ENCODE data around the gene KIF5A.
"Not testable (repeated sequence)": the region's sequence is repeated elsewhere in the genome, so short reads cannot be mapped to it uniquely, and the experiment has no call there.

KIF5A gene

DNA sequence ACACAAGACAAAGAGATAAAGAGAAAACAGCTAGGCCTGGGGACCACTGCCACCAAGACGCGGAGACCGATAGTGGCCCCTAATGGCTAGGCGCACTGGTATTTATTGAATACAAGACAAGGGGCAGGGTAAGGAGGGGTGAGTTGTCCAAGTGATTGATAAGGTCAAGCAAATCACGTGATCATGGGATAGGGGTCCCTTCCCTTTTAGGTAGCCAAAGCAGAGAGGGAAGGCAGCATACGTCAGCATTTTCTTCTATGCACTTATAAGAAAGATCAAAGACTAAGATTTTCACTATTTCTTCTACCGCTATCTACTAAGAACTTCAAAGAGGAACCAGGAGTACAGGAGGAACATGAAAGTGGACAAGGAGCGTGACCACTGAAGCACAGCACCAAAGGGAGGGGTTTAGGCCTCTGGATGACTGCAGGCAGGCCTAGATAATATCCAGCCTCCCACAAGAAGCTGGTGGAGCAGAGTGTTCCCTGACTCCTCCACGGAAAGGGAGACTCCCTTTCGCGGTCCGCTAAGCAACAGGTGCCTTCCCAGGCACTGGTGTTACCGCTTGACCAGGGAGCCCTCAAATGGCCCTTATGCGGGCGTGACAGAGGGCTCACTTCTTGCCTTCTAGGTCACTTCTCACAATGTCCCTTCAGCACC, 39.2 kb downstream of the KIF5A start:
- H3K4me1 ChIP-seq (ENCODE audit: control insufficient read depth, insufficient read depth, low read length), result peaks cover 12% of the 10 kb centered on the region
- not testable (repeated sequence) for H3K27me3 ChIP-seq (ENCODE audit: control insufficient read depth, insufficient read depth, low read length); H3K27ac ChIP-seq (ENCODE audit: low read depth, low read length); H3K36me3 ChIP-seq (ENCODE audit: control insufficient read depth, insufficient read depth, low read length); H3K9ac ChIP-seq (ENCODE audit: low read depth, low read length); H3K9me3 ChIP-seq (ENCODE audit: control insufficient read depth, insufficient read depth, low read length); H3K4me3 ChIP-seq (ENCODE audit: low read depth, low read length)

DNA sequence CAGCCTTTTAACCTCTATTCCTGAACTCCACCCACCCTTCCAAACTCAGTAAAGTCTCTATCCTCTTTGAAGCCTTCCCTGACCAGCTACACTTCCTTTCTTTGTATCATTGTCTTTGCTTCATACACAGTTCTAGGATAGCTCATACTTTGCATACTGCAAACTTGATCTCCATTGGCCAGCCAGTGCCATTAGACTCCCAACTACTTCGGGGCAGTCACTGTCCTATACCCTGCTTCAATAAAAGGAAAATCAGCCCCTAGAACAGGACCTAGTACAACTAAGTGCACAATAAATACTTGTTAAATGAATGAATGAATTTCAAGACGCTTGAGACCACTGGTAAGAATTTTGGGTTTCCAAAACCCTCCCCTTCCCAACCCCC, 40.6 kb downstream of the KIF5A start:
- peaks cover 5% of the 10 kb centered on the region for H3K36me3 ChIP-seq (ENCODE audit: control insufficient read depth, insufficient read depth, low read length)
- H3K4me3 ChIP-seq (ENCODE audit: low read depth, low read length), result peak overlapping the region; percentile 96
- peak overlapping the region; percentile 88 for H3K27ac ChIP-seq (ENCODE audit: low read depth, low read length)
- no peaks in the 10 kb centered on the region for H3K9me3 ChIP-seq (ENCODE audit: control insufficient read depth, insufficient read depth, low read length)
- peaks cover 2% of the 10 kb centered on the region; the same call in 1 of the 2 replicates for H3K27me3 ChIP-seq (ENCODE audit: control insufficient read depth, insufficient read depth, low read length)
- peaks cover 12% of the 10 kb centered on the region for H3K4me1 ChIP-seq (ENCODE audit: control insufficient read depth, insufficient read depth, low read length)
- peak overlapping the region; percentile 72 for H3K9ac ChIP-seq (ENCODE audit: low read depth, low read length)

GRCh38 chr12:57590864-57591781, 41.3 kb downstream of the KIF5A start, which contains the start of gene PIP4K2C:
PIP4K2C (plus strand) TSS chr12:57591192; CDS start chr12:57591290, 98 bp downstream.
- peaks cover 10% of the 10 kb centered on the region for H3K36me3 ChIP-seq (ENCODE audit: control insufficient read depth, insufficient read depth, low read length)
- peaks cover 2% of the 10 kb centered on the region; the same call in 1 of the 2 replicates for H3K27me3 ChIP-seq (ENCODE audit: control insufficient read depth, insufficient read depth, low read length)
- peak within 1 kb of the TSS; percentile 88 for H3K27ac ChIP-seq (ENCODE audit: low read depth, low read length)
- peak within 1 kb of the TSS; percentile 96 for H3K4me3 ChIP-seq (ENCODE audit: low read depth, low read length)
- H3K9me3 ChIP-seq (ENCODE audit: control insufficient read depth, insufficient read depth, low read length), result no peaks in the 10 kb centered on the region
- peak within 1 kb of the TSS; percentile 72 for H3K9ac ChIP-seq (ENCODE audit: low read depth, low read length)
- H3K4me1 ChIP-seq (ENCODE audit: control insufficient read depth, insufficient read depth, low read length), result peaks cover 12% of the 10 kb centered on the region

- Histone ChIP-seq H3K9ac (ENCODE audit: low read depth, low read length) (no peak overlapping the region), H3K36me3 (ENCODE audit: control insufficient read depth, insufficient read depth, low read length) (peaks cover 15% of the 10 kb centered on the region), H3K27ac (ENCODE audit: low read depth, low read length) (no peak overlapping the region), H3K27me3 (ENCODE audit: control insufficient read depth, insufficient read depth, low read length) (peaks cover 2% of the 10 kb centered on the region; the same call in 1 of the 2 replicates), H3K4me1 (ENCODE audit: control insufficient read depth, insufficient read depth, low read length) (peaks cover 12% of the 10 kb centered on the region), H3K4me3 (ENCODE audit: low read depth, low read length) (peak overlapping the region; percentile 96), H3K9me3 (ENCODE audit: control insufficient read depth, insufficient read depth, low read length) (no peaks in the 10 kb centered on the region)
These were observed 42.0 kb downstream of the KIF5A start for GRCh38 chr12:57591782-57592325.

DNA sequence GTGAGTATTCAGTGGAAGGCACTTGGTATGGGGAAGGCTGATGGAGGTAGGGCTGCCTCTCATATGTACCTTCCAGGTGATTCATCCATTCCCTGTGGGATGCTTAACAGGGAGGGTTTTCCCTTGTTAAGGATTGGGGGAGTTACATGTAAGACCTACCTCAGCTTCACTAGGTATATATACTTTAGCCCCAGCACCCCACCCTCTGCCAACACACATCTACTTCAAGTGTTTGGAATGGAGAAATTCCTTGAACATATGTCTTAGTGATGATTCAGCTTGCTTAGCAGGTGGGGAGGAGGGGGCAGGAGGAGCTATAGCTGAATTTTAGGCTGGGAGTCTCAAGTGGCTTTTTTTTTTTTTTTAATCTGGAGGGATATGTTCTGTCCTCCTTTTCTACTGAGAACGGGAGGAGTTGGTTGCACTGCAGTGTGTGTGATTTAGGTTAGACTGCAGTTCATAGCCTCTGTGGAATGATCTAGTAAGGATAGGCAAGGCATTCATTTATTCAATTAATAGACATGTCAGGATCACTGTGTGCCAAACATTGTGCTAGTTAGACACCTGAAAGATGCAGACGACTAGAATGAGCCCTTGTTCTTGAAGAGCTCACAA, 42.8 kb downstream of the KIF5A start:
- H3K36me3 ChIP-seq (ENCODE audit: control insufficient read depth, insufficient read depth, low read length), result peaks cover 23% of the 10 kb centered on the region
- peaks cover 2% of the 10 kb centered on the region; the same call in 1 of the 2 replicates for H3K27me3 ChIP-seq (ENCODE audit: control insufficient read depth, insufficient read depth, low read length)
- H3K9me3 ChIP-seq (ENCODE audit: control insufficient read depth, insufficient read depth, low read length), result no peaks in the 10 kb centered on the region
- H3K4me1 ChIP-seq (ENCODE audit: control insufficient read depth, insufficient read depth, low read length), result peaks cover 12% of the 10 kb centered on the region
- H3K9ac ChIP-seq (ENCODE audit: low read depth, low read length), result no peak overlapping the region
- H3K4me3 ChIP-seq (ENCODE audit: low read depth, low read length), result 0 out of 2 replicates have a peak overlapping the region, but pooled peaks have one; percentile 96
- H3K27ac ChIP-seq (ENCODE audit: low read depth, low read length), result no peak overlapping the region

- no peak overlapping the region for H3K27ac ChIP-seq (ENCODE audit: low read depth, low read length)
- no peaks in the 10 kb centered on the region for H3K9me3 ChIP-seq (ENCODE audit: control insufficient read depth, insufficient read depth, low read length)
- H3K27me3 ChIP-seq (ENCODE audit: control insufficient read depth, insufficient read depth, low read length), result no peaks in the 10 kb centered on the region; the same call in 1 of the 2 replicates
- no peak overlapping the region for H3K9ac ChIP-seq (ENCODE audit: low read depth, low read length)
- peaks cover 26% of the 10 kb centered on the region for H3K36me3 ChIP-seq (ENCODE audit: control insufficient read depth, insufficient read depth, low read length)
- H3K4me1 ChIP-seq (ENCODE audit: control insufficient read depth, insufficient read depth, low read length), result peaks cover 12% of the 10 kb centered on the region
- H3K4me3 ChIP-seq (ENCODE audit: low read depth, low read length), result no peak overlapping the region
These were observed 43.3 kb downstream of the KIF5A start for GRCh38 chr12:57593187-57593586.

DNA sequence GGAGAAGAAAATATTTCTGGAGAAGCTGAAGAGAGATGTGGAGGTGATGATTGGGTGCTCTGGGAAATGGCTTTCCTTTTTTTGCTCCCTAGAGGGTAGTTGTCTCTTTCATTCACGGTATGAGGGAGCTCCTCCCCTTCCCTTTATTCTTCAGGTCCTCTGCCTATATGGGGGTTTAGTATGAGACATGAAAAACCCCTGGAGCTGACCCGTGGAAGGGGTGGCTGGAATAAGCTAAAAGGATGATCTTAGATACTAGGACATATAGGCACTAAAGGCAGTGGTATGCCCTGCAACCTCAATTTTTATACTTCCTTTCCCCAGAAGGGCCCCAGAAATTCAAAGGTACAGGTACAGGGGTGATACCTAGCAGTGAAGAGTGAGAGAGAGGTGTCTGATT, 50.6 kb downstream of the KIF5A start:
- H3K27ac ChIP-seq (ENCODE audit: low read depth, low read length), result no peak overlapping the region
- H3K4me1 ChIP-seq (ENCODE audit: control insufficient read depth, insufficient read depth, low read length), result peaks cover 14% of the 10 kb centered on the region
- H3K4me3 ChIP-seq (ENCODE audit: low read depth, low read length), result no peak overlapping the region
- no peaks in the 10 kb centered on the region for H3K9me3 ChIP-seq (ENCODE audit: control insufficient read depth, insufficient read depth, low read length)
- H3K9ac ChIP-seq (ENCODE audit: low read depth, low read length), result no peak overlapping the region
- H3K36me3 ChIP-seq (ENCODE audit: control insufficient read depth, insufficient read depth, low read length), result peaks cover 64% of the 10 kb centered on the region
- H3K27me3 ChIP-seq (ENCODE audit: control insufficient read depth, insufficient read depth, low read length), result no peaks in the 10 kb centered on the region

GRCh38 chr12:57602544-57602943, 52.7 kb downstream of the KIF5A start:
- Histone ChIP-seq H3K9me3 (ENCODE audit: control insufficient read depth, insufficient read depth, low read length) (no peaks in the 10 kb centered on the region), H3K36me3 (ENCODE audit: control insufficient read depth, insufficient read depth, low read length) (peaks cover 58% of the 10 kb centered on the region), H3K27me3 (ENCODE audit: control insufficient read depth, insufficient read depth, low read length) (no peaks in the 10 kb centered on the region), H3K9ac (ENCODE audit: low read depth, low read length) (no peak overlapping the region), H3K27ac (ENCODE audit: low read depth, low read length) (no peak overlapping the region), H3K4me3 (ENCODE audit: low read depth, low read length) (no peak overlapping the region), H3K4me1 (ENCODE audit: control insufficient read depth, insufficient read depth, low read length) (peaks cover 20% of the 10 kb centered on the region)

DNA sequence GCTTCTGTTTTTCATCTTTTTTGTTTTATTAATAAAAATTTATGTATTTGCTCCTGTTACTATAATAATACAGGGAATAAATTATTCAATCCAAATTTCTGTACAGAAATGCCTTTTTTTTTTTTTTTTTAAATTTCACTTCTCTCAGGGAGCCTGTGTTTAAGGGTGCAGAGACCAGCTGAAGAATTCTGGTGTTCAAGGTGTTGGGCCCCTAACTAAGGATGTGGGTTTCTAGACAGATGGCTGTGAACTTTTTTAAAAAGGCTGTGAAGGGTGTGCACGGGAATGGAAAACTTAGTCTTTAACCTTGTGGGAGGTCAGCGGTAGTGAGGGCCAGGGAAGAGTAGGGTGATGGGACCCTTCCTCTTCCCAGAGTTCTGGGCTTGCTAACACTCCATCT, 53.5 kb downstream of the KIF5A start:
- peak overlapping the region; percentile 68 for H3K27ac ChIP-seq (ENCODE audit: low read depth, low read length)
- H3K9me3 ChIP-seq (ENCODE audit: control insufficient read depth, insufficient read depth, low read length), result no peaks in the 10 kb centered on the region
- no peaks in the 10 kb centered on the region for H3K27me3 ChIP-seq (ENCODE audit: control insufficient read depth, insufficient read depth, low read length)
- H3K4me1 ChIP-seq (ENCODE audit: control insufficient read depth, insufficient read depth, low read length), result peaks cover 20% of the 10 kb centered on the region
- H3K4me3 ChIP-seq (ENCODE audit: low read depth, low read length), result peak overlapping the region; percentile 92
- H3K36me3 ChIP-seq (ENCODE audit: control insufficient read depth, insufficient read depth, low read length), result peaks cover 60% of the 10 kb centered on the region
- H3K9ac ChIP-seq (ENCODE audit: low read depth, low read length), result 0 out of 2 replicates have a peak overlapping the region, but pooled peaks have one; percentile 31

DNA sequence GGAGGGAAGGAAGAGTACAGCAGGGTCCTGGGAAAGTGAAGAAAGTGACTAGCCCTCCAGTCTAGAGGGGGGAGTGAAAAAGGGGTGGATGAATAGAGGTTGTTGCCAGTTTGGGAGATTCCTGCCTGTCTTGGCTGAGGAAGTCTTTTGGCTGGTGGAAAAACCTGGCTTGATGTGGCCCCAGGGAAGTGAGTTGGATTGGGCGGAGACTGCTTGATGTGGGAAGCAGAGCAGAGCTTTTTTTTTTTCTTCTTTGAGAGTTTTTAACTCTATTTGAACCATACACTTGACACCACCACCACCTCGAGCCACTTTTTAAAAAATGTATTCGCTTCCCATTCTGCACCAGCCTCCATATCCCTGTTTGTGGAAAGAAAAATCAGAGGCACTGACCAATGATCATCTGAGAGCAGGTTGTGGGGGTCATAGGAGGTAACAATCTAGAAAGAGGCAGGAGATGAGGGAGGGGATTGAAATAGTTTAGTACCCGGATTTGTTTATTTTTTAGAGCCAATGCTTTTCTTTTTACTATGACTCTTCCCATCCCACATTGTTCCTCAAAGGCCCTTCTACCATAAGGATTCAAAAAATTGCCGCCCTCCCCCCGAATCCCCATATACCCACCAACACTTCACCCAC, 54.1 kb downstream of the KIF5A start:
- Histone ChIP-seq H3K4me3 (ENCODE audit: low read depth, low read length) (peak overlapping the region; percentile 92), H3K9me3 (ENCODE audit: control insufficient read depth, insufficient read depth, low read length) (no peaks in the 10 kb centered on the region), H3K4me1 (ENCODE audit: control insufficient read depth, insufficient read depth, low read length) (peaks cover 25% of the 10 kb centered on the region), H3K27ac (ENCODE audit: low read depth, low read length) (peak overlapping the region; percentile 68), H3K9ac (ENCODE audit: low read depth, low read length) (peak overlapping the region; percentile 81), H3K27me3 (ENCODE audit: control insufficient read depth, insufficient read depth, low read length) (no peaks in the 10 kb centered on the region), H3K36me3 (ENCODE audit: control insufficient read depth, insufficient read depth, low read length) (peaks cover 58% of the 10 kb centered on the region)

Measured in HUES48 (cell line).